Measurements from ENCODE around the gene FRAS1. TPM values are rescaled to one million over a fixed set of nuclear protein-coding genes. Genes with fewer than 3 reads are reported as not detected.

Gene FRAS1
- total RNA-seq, 2 experiments from 2014 or later: 0.23 to 0.53 TPM

GRCh38 chr4:78567500-78568060, 510.5 kb downstream of the FRAS1 start:
- no peak for DNase-seq
- H3K9me3 Mint-ChIP-seq: no peaks in the 10 kb centered on the region
- peaks cover 11% of the 10 kb centered on the region for H3K36me3 Mint-ChIP-seq
- ATAC-seq (ENCODE audit: low read depth): no peak
- POLR2A ChIA-PET: no interaction called here
- H3K4me3 Mint-ChIP-seq: no peak overlapping the region
- H3K4me1 Mint-ChIP-seq: peaks cover 5% of the 10 kb centered on the region
- H3K27ac Mint-ChIP-seq: no peak overlapping the region
- peaks cover 12% of the 10 kb centered on the region for H3K27me3 Mint-ChIP-seq

- DNase-seq (no peak), ATAC-seq (ENCODE audit: low read depth) (no peak)
- no peak overlapping the region for H3K4me3 Mint-ChIP-seq
- no peak overlapping the region for H3K27ac Mint-ChIP-seq
- H3K27me3 Mint-ChIP-seq: peaks cover 9% of the 10 kb centered on the region
- POLR2A ChIA-PET: no interaction called here
- H3K9me3 Mint-ChIP-seq: no peaks in the 10 kb centered on the region
- H3K4me1 Mint-ChIP-seq: peaks cover 5% of the 10 kb centered on the region
- peaks cover 9% of the 10 kb centered on the region for H3K36me3 Mint-ChIP-seq
Observed at GRCh38 chr4:78568640-78569305, 511.6 kb downstream of the FRAS1 start.

GRCh38 chr4:78569306-78569821, 512.2 kb downstream of the FRAS1 start:
- peaks cover 9% of the 10 kb centered on the region for H3K27me3 Mint-ChIP-seq
- no peak overlapping the region for H3K27ac Mint-ChIP-seq
- H3K36me3 Mint-ChIP-seq: peaks cover 10% of the 10 kb centered on the region
- POLR2A ChIA-PET: no interaction called here
- H3K4me3 Mint-ChIP-seq: no peak overlapping the region
- H3K4me1 Mint-ChIP-seq: peaks cover 5% of the 10 kb centered on the region
- H3K9me3 Mint-ChIP-seq: no peaks in the 10 kb centered on the region
- no peak for DNase-seq
- no peak for ATAC-seq (ENCODE audit: low read depth)

DNA sequence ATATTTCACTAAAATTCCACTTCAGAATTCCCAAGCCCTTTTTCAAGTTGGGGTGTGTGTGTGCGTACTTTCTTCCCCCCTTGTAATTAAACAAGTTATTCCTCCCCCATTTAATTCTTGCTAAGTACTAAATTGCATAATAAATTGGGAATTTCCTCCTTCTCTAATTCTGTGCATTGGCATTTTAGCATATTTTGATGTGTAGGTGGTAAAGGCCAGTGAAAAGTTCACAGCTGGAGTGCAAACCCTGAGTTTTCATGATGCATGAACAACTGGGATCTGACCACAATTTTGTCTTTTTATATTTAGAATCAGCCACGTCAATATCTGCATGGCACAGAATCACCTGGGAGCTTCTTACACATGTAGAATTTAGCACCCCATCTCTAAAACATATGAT, 513.0 kb downstream of the FRAS1 start:
- peaks cover 5% of the 10 kb centered on the region for H3K4me1 Mint-ChIP-seq
- POLR2A ChIA-PET: no interaction called here
- ATAC-seq (ENCODE audit: low read depth): no peak

DNA sequence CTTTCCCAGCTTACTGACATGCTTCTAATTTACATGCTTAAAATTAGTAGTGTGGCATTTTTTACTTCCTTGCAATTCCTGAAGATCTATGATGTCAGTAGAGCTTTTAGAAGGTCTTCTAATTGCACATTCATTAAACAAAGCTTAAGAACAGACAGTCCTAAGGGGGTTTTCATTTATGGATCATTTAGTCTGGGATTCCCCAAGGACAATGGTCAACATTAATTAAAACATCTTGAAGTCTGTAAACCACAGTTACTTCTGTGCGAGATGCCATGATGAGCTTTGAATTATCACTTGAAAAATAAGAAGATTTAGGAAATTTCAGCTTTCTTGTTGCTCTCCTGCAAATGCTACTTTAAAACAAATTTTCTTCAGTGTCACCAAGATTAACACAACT, 514.7 kb downstream of the FRAS1 start:
- ATAC-seq (ENCODE audit: low read depth): no peak
- Mint-ChIP-seq H3K4me1 (peaks cover 5% of the 10 kb centered on the region), H3K9me3 (no peaks in the 10 kb centered on the region), H3K4me3 (no peak overlapping the region), H3K27ac (no peak overlapping the region), H3K36me3 (peaks cover 9% of the 10 kb centered on the region), H3K27me3 (peaks cover 7% of the 10 kb centered on the region)
- POLR2A ChIA-PET: no interaction called here
- no peak for DNase-seq

More for the DNA sequence above, 513.0 kb downstream of the FRAS1 start:
- Mint-ChIP-seq H3K27me3 (peaks cover 5% of the 10 kb centered on the region), H3K27ac (no peak overlapping the region), H3K36me3 (peaks cover 8% of the 10 kb centered on the region), H3K9me3 (no peaks in the 10 kb centered on the region), H3K4me3 (no peak overlapping the region)
- DNase-seq: no peak

DNA sequence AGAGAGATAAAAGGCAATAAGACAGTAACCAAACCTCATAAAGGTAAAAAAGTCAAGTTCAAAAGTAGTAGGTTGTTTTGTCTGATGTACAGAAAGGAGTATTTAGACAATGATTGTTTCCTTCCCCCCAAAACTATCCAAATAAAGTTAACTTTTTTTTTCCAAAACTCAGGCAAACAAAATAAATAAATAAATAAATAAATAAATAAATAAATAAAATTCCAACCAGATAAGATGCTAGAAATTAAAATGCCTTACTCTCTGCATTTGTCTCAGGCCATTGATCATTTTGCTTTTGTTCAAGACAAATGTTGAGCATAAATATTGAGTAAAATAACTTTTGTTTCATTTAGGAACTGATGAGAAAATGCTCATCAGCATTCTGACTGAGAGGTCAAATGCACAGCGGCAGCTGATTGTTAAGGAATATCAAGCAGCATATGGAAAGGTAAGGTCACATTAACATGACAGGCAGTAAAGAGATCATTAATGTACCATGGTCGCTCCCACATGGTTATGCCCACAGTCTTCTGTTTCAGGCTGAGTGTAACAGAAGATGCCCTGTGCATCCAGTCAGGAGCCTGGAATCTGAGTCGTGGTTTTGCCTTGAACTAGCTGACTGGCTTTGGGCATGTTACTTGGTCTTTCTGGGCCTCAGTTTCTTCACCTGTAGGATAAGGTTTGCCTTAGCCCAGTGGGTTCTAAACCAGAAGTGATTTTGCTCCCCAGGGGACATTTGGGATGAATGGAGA, 521.7 kb downstream of the FRAS1 start:
- POLR2A ChIA-PET: no interaction called here
- Mint-ChIP-seq H3K4me3 (no peak overlapping the region), H3K36me3 (peaks cover 18% of the 10 kb centered on the region), H3K27me3 (peaks cover 3% of the 10 kb centered on the region), H3K4me1 (no peaks in the 10 kb centered on the region), H3K9me3 (no peaks in the 10 kb centered on the region), H3K27ac (no peak overlapping the region)
- ATAC-seq (ENCODE audit: low read depth) (no peak), DNase-seq (no peak)

DNA sequence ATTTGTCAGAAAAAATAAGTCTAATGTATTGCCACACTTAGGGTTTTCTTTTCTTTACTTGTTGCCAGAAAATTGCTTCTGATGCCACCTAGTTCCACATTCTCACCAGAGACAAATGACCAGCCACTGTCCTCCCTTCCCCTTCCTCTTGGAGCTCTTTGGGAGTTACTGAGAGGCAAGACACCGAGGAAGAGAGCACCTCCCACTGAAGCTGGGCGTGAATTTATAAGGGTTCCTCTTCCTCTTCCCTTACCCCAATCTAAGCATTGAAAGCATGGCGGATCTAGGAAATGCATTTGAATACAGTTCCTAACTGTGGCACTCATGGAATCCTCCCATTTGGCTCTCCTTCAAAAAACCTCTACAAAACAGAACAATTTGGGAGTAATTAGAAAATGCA, 524.5 kb downstream of the FRAS1 start:
- no peak overlapping the region for H3K27ac Mint-ChIP-seq
- peaks cover 25% of the 10 kb centered on the region for H3K36me3 Mint-ChIP-seq
- H3K27me3 Mint-ChIP-seq: peaks cover 1% of the 10 kb centered on the region
- no peaks in the 10 kb centered on the region for H3K9me3 Mint-ChIP-seq
- POLR2A ChIA-PET: no interaction called here
- DNase-seq: no peak
- ATAC-seq (ENCODE audit: low read depth): no peak
- peaks cover 2% of the 10 kb centered on the region for H3K4me1 Mint-ChIP-seq
- H3K4me3 Mint-ChIP-seq: no peak overlapping the region

DNA sequence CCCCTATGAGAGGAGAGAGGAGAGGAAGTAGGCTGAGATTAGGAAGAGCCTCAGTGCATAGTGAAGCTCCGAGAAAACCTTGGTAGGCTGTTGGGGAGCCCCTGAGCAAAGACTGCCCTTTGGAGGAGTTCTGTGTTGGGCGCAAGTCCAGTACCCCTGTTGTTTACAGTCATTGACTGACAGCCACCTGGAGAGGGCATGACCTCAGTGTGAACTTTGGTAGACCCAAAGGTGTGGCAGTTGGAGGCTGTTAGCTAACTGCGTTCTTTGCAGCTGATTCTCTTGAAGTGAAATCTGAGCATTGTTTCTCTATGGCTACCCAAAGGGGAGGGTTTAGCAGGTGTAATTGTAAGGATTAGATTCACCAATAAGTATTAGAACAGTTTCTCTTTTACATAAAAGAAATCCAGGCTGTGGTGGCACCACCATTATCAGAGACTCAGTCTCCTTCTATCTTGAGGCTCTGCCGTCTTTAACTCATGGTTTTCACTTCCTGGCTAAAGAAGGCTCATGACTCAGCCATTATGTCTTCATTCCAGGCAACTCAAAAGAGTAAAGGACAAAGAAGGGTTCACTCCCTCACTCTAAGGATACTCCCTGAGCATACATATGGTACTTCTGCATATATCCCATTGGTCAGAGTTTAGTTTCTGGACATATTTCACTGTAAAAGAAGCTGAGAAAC, 527.9 kb downstream of the FRAS1 start:
- H3K27me3 Mint-ChIP-seq: no peaks in the 10 kb centered on the region
- H3K4me1 Mint-ChIP-seq: peaks cover 2% of the 10 kb centered on the region
- H3K4me3 Mint-ChIP-seq: no peak overlapping the region
- no peaks in the 10 kb centered on the region for H3K9me3 Mint-ChIP-seq
- DNase-seq (no peak), ATAC-seq (ENCODE audit: low read depth) (no peak)
- POLR2A ChIA-PET: interaction anchor here (0.6 kb wide), 1 partner anchor 73 kb away, joined by 3 read pairs; no protein-coding TSS in a partner anchor
- no peak overlapping the region for H3K27ac Mint-ChIP-seq
- peaks cover 26% of the 10 kb centered on the region for H3K36me3 Mint-ChIP-seq

GRCh38 chr4:78585633-78586032, 528.5 kb downstream of the FRAS1 start:
- POLR2A ChIA-PET: interaction anchor here (0.6 kb wide), 1 partner anchor 72 kb away, joined by 3 read pairs; no protein-coding TSS in a partner anchor
- H3K4me3 Mint-ChIP-seq: no peak overlapping the region
- DNase-seq (no peak), ATAC-seq (ENCODE audit: low read depth) (no peak)
- peaks cover 25% of the 10 kb centered on the region for H3K36me3 Mint-ChIP-seq
- no peaks in the 10 kb centered on the region for H3K27me3 Mint-ChIP-seq
- H3K27ac Mint-ChIP-seq: no peak overlapping the region
- H3K9me3 Mint-ChIP-seq: no peaks in the 10 kb centered on the region
- H3K4me1 Mint-ChIP-seq: peaks cover 2% of the 10 kb centered on the region

DNA sequence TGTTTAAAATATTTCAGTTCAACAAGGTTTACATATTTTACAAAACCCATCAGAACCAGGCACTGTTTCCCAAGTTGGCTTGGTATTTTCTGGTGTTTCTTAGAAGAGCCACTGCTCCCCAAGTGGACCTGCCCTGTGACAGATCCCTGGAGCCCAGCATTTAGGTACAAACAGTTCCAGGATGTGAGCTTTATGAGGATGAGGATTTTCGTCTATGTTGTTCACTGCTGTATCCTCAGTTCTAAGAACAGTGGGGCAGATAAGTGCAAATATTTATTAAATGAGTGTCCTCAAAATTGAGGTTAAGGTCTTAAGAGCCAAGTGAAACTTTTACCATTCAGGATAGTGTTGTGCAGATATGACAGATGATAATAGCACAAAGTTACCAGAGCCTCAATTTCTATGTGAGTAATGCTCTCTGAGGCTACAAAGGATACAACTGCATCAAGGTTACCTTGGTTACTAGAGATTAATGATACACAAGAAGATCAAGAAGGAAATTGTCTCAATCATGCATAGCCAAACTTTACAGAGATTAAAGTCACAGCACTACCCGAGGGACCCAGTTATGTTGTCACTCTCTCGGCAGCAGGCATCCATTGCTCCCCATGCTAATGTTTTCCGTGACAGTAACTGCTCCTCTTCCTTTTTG, 531.9 kb downstream of the FRAS1 start:
- POLR2A ChIA-PET: no interaction called here
- Mint-ChIP-seq H3K36me3 (peaks cover 16% of the 10 kb centered on the region), H3K4me1 (peaks cover 2% of the 10 kb centered on the region), H3K4me3 (no peak overlapping the region), H3K27me3 (no peaks in the 10 kb centered on the region), H3K27ac (no peak overlapping the region), H3K9me3 (no peaks in the 10 kb centered on the region)
- ATAC-seq (ENCODE audit: low read depth) (no peak), DNase-seq (no peak)

DNA sequence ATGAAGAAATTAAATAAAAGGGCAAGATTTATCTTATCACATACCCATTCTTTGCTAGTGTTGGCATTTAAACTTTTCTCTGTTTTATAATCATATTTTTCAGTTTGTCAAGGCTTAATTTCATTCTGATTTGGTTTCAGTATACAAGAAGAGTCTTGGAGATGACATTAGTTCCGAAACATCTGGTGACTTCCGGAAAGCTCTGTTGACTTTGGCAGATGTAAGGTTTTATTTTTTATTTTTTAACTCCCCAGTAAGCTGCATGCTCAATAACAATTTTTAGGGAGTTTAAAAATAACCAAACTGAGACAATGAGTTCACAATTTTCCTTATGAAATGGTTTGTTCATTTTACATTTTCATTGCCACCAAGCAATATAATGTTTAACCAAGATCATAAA, 534.3 kb downstream of the FRAS1 start:
- H3K4me3 Mint-ChIP-seq: no peak overlapping the region
- no peaks in the 10 kb centered on the region for H3K9me3 Mint-ChIP-seq
- DNase-seq (no peak), ATAC-seq (ENCODE audit: low read depth) (no peak)
- peaks cover 9% of the 10 kb centered on the region for H3K36me3 Mint-ChIP-seq
- no peaks in the 10 kb centered on the region for H3K4me1 Mint-ChIP-seq
- H3K27me3 Mint-ChIP-seq: no peaks in the 10 kb centered on the region
- no peak overlapping the region for H3K27ac Mint-ChIP-seq
- POLR2A ChIA-PET: no interaction called here

DNA sequence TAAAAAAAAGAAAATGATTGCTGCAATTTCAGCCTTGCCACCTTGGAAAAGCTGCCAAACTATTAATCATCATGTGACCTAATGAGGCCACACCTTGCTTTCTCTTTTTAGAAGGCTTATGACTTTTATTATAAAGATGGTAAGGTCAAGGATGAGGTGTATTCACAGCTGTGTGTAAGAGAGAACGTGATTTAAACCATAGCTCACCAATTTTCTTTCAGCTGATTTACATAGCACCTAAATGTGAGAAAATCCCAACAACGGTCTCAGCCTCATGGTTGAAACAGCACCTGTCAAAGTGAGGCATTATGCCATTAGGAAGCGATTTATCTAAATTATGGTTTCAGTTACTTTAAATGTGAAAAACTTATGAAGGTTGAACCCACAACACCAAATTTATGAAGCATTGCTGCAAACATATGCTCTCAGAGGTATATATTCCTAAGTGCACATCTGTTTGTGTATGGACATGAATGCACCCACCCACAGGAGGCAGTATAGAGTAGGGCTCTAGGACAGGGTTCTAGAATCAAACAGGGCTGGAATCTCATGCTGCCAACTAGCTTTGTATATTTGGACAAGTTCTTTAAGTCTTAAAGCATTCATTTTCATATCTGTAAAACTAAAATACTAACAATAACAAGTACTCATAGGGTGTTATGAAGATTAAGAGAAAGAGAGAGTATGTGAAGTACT, 535.1 kb downstream of the FRAS1 start:
- Mint-ChIP-seq H3K9me3 (no peaks in the 10 kb centered on the region), H3K36me3 (peaks cover 8% of the 10 kb centered on the region), H3K4me1 (no peaks in the 10 kb centered on the region), H3K27ac (no peak overlapping the region), H3K4me3 (no peak overlapping the region), H3K27me3 (no peaks in the 10 kb centered on the region)
- DNase-seq (no peak), ATAC-seq (ENCODE audit: low read depth) (no peak)
- POLR2A ChIA-PET: no interaction called here

Data from activated naive CD8-positive, alpha-beta T cell treated with anti-CD3 and anti-CD28 coated beads, Interleukin-2, amount 10 ng/mL, durations not matched to agents 7 days and 5 days (primary cell).